Astrocyte (in vitro differentiated cells and primary cell): Measurements from ENCODE around the gene SERPINB5.

ENCODE experiments used
- EZH2 ChIP-seq: IDR thresholded peaks from 2 replicates; pipeline ENCODE4 v1.6.1; 2012; ENCODE audit warnings: mild to moderate bottlenecking, low read length, inconsistent platforms; ENCODE audit not compliant: insufficient read depth
- TF ChIP-seq, protein P1 (sequence below): IDR thresholded peaks from 2 replicates; pipeline ENCODE4 v1.5.1; 2011; ENCODE audit warnings: low read depth, mild to moderate bottlenecking, inconsistent platforms, low read length, moderate library complexity; ENCODE audit not compliant: insufficient read depth

DNA sequence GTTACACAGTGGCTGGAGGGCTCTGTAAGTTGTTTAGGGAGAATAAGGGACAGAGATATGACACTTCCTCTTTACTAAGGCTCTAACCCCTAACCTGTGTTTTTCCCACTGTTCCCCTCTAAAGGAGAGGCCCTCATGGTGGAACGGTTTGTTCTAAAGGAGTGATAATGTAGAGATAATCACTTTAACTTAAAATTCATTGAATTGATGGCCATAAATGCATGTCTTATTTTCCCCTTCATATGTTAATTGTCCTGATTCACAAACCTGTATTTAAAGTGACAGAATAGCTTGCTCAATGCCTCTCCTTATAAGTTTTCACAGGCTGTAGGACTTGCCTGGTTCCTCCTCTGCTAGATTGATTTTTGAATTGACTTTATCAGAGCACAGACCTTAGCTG lies 65.3 kb downstream of the SERPINB5 start, which contains the start of gene SERPINB12:
- TF ChIP-seq, protein P1, sequence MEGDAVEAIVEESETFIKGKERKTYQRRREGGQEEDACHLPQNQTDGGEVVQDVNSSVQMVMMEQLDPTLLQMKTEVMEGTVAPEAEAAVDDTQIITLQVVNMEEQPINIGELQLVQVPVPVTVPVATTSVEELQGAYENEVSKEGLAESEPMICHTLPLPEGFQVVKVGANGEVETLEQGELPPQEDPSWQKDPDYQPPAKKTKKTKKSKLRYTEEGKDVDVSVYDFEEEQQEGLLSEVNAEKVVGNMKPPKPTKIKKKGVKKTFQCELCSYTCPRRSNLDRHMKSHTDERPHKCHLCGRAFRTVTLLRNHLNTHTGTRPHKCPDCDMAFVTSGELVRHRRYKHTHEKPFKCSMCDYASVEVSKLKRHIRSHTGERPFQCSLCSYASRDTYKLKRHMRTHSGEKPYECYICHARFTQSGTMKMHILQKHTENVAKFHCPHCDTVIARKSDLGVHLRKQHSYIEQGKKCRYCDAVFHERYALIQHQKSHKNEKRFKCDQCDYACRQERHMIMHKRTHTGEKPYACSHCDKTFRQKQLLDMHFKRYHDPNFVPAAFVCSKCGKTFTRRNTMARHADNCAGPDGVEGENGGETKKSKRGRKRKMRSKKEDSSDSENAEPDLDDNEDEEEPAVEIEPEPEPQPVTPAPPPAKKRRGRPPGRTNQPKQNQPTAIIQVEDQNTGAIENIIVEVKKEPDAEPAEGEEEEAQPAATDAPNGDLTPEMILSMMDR: no peak
- no peak for TF ChIP-seq EZH2
